PC-3 (cell line): ENCODE results near the gene FOXD1.

ENCODE experiments used
- CTCF ChIP-seq: fragments of 300-600 bp; sonication (generic); conservative IDR thresholded peaks from 2 replicates; pipeline ENCODE4 v1.5.1; 2017; ENCODE audit warnings: antibody characterized with exemption, low read depth, mild to moderate bottlenecking, low read length
- EZH2 ChIP-seq: fragments of 300-600 bp; sonication (generic); IDR thresholded peaks from one replicate; pipeline ENCODE4 v1.6.1; 2017; ENCODE audit warnings: antibody characterized with exemption, mild to moderate bottlenecking, low read length; ENCODE audit not compliant: unreplicated experiment
- EZH2phosphoT487 ChIP-seq: fragments of 300-600 bp; sonication (generic); IDR thresholded peaks from 2 replicates; pipeline ENCODE4 v1.6.1; 2018; ENCODE audit warnings: mild to moderate bottlenecking, antibody characterized with exemption, low read length, borderline replicate concordance

- TF ChIP-seq CTCF (no peak), EZH2 (no peak), EZH2phosphoT487 (no peak)
These were observed 10.8 kb upstream of the FOXD1 start for GRCh38 chr5:73459366-73459765.
